Caco-2 (cell line): ENCODE data around the gene IQGAP2. TPM values are rescaled to one million over a fixed set of nuclear protein-coding genes. Genes with fewer than 3 reads are reported as not detected.

Source experiments
- BruUV-seq: library from RNA; stranded (reverse); fragments of 400-500 nt; replicated peaks from 2 replicates; lab custom pipeline; 2021; lab: Mats Ljungman, UMichigan
- CTCF ChIA-PET: fragments of 300-600 bp; sonication (Branson Sonifier 250); formaldehyde crosslinking; loops from one replicate; lab custom pipeline; 2022; ENCODE audit warnings: antibody characterized with exemption; lab: Charles Lee
- POLR2A ChIA-PET: fragments of 300-600 bp; sonication (Branson Sonifier 250); formaldehyde crosslinking; loops from one replicate; lab custom pipeline; 2022; ENCODE audit warnings: antibody characterized with exemption; lab: Charles Lee
- DNase-seq, 2 experiments: peaks; one replicate each; pipeline versions ENCODE4 v3.0.0 to v3.0.0-alpha.2; 2020 to 2022
- H3K27me3 ChIP-seq: replicated peaks from 2 replicates; pipeline ENCODE4 v1.6.0; 2011; ENCODE audit warnings: low read length; ENCODE audit not compliant: control insufficient read depth, insufficient read depth
- H3K36me3 ChIP-seq: 2 replicates; pipeline ENCODE4 v1.5.1; 2011; ENCODE audit warnings: low read length; ENCODE audit not compliant: control insufficient read depth, insufficient read depth
- H3K4me1 ChIP-seq: fragments of 250-450 bp; sonication (Bioruptor Pico); 2 replicates; pipeline ENCODE4 v1.5.1; 2020; ENCODE audit warnings: mild to moderate bottlenecking
- H3K4me3 ChIP-seq: 2 replicates; pipeline ENCODE4 v1.5.1; 2011; ENCODE audit warnings: low read depth, mild to moderate bottlenecking, control low read depth, low read length
- H3K9me3 ChIP-seq: fragments of 250-450 bp; sonication (Bioruptor Pico); 2 replicates; pipeline ENCODE4 v1.5.1; 2020; ENCODE audit warnings: mild to moderate bottlenecking, moderate library complexity
- H3K27ac Mint-ChIP-seq: one replicate; pipeline ENCODE4 v1.8.0; 2022; ENCODE audit warnings: mixed read lengths; ENCODE audit not compliant: unreplicated experiment
- H3K27me3 Mint-ChIP-seq: one replicate; pipeline ENCODE4 v1.8.0; 2022; ENCODE audit warnings: mixed read lengths; ENCODE audit not compliant: insufficient read depth, unreplicated experiment
- H3K36me3 Mint-ChIP-seq: one replicate; pipeline ENCODE4 v1.8.0; 2022; ENCODE audit warnings: mild to moderate bottlenecking, mixed read lengths; ENCODE audit not compliant: insufficient read depth, unreplicated experiment
- H3K4me1 Mint-ChIP-seq: one replicate; pipeline ENCODE4 v1.8.0; 2022; ENCODE audit warnings: low read depth, mixed read lengths; ENCODE audit not compliant: unreplicated experiment
- H3K4me3 Mint-ChIP-seq: one replicate; pipeline ENCODE4 v1.8.0; 2022; ENCODE audit warnings: mild to moderate bottlenecking, moderate library complexity, mixed read lengths; ENCODE audit not compliant: unreplicated experiment
- H3K9me3 Mint-ChIP-seq: one replicate; pipeline ENCODE4 v1.8.0; 2022; ENCODE audit warnings: mixed read lengths; ENCODE audit not compliant: unreplicated experiment
- CTCF ChIP-seq, 2 experiments: fragments of 200-600 bp in 1 of 2; IDR thresholded peaks; 1 replicate in 1 of 2; 2 replicates in 1 of 2; pipeline versions ENCODE4 v1.5.1 to v1.8.0; 2011 to 2022; ENCODE audit warnings: antibody characterized with exemption in 1 of 2, control low read depth in 1 of 2, inconsistent platforms in 1 of 2, low read depth in 1 of 2, low read length in 1 of 2, mild to moderate bottlenecking in 1 of 2, moderate library complexity in 1 of 2; ENCODE audit not compliant: insufficient read depth in 1 of 2, severe bottlenecking in 1 of 2, unreplicated experiment in 1 of 2
- intact Hi-C: fragments of 100-400 bp; cut with micrococcal nuclease; formaldehyde crosslinking; loops from one replicate; pipeline ENCODE4 v1.10.0; 2022; ENCODE audit not compliant: unreplicated experiment
- total RNA-seq: library from RNA; stranded (reverse); gene quantifications from 2 replicates; pipeline ENCODE4 v1.2.3, GENCODE V29; 2022

Gene IQGAP2
- total RNA-seq, 1 experiment from 2014 or later = 89.4 TPM

- BruUV-seq = no TSS peak
- intact Hi-C loops = loop anchor here (5.0 kb wide), 2 partner anchors 412 to 427 kb away; partner anchors contain the start of gene AGGF1
- DNase-seq = no peak
- no peaks in the 10 kb centered on the region for H3K9me3 Mint-ChIP-seq
- no peaks in the 10 kb centered on the region for H3K27me3 Mint-ChIP-seq
- TF ChIP-seq CTCF (IDR thresholded peaks at IDR 0.05; ENCODE audit: insufficient read depth in 1 of 2, low read depth in 1 of 2, low read length in 1 of 2, severe bottlenecking in 1 of 2, unreplicated experiment in 1 of 2) = no peak
- no peak overlapping the region for H3K4me3 Mint-ChIP-seq
- H3K36me3 ChIP-seq = no peaks in the 10 kb centered on the region
- H3K9me3 ChIP-seq = no peaks in the 10 kb centered on the region
- no peaks in the 10 kb centered on the region for H3K27me3 ChIP-seq
- H3K4me3 ChIP-seq = no peak overlapping the region
- POLR2A ChIA-PET = no interaction called here
- no peaks in the 10 kb centered on the region for H3K4me1 ChIP-seq
- no peak overlapping the region for H3K27ac Mint-ChIP-seq
- peaks cover 9% of the 10 kb centered on the region for H3K4me1 Mint-ChIP-seq
- peaks cover 65% of the 10 kb centered on the region for H3K36me3 Mint-ChIP-seq
- CTCF ChIA-PET = no interaction called here
Observed at GRCh38 chr5:76604838-76605237, 201.8 kb downstream of the IQGAP2 start.

GRCh38 chr5:76606701-76607100 is 203.6 kb downstream of the IQGAP2 start:
- DNase-seq = no peak
- Histone ChIP-seq H3K4me3 (no peak overlapping the region), H3K4me1 (no peaks in the 10 kb centered on the region), H3K27me3 (no peaks in the 10 kb centered on the region), H3K36me3 (no peaks in the 10 kb centered on the region; the same call in 1 of the 2 replicates), H3K9me3 (no peaks in the 10 kb centered on the region)
- no peaks in the 10 kb centered on the region for H3K9me3 Mint-ChIP-seq
- ChIA-PET POLR2A (no interaction called here), CTCF (interaction anchor here (1.3 kb wide), 1 partner anchor 168 kb away, joined by 4 read pairs; no protein-coding TSS in a partner anchor)
- H3K27ac Mint-ChIP-seq = no peak overlapping the region
- intact Hi-C loops = loop anchor here (5.0 kb wide), 1 partner anchor 426 kb away; the partner anchor contains the start of gene AGGF1
- no peak overlapping the region for H3K4me3 Mint-ChIP-seq
- H3K36me3 Mint-ChIP-seq = peaks cover 50% of the 10 kb centered on the region
- BruUV-seq = no TSS peak
- no peaks in the 10 kb centered on the region for H3K27me3 Mint-ChIP-seq
- no peak for TF ChIP-seq CTCF (IDR thresholded peaks at IDR 0.05; ENCODE audit: insufficient read depth in 1 of 2, low read depth in 1 of 2, low read length in 1 of 2, severe bottlenecking in 1 of 2, unreplicated experiment in 1 of 2)
- H3K4me1 Mint-ChIP-seq = peaks cover 9% of the 10 kb centered on the region

GRCh38 chr5:76607353-76607871 is 204.3 kb downstream of the IQGAP2 start:
- no peak overlapping the region for H3K27ac Mint-ChIP-seq
- POLR2A ChIA-PET = no interaction called here
- no TSS peak for BruUV-seq

More at GRCh38 chr5:76607353-76607871, 204.3 kb downstream of the IQGAP2 start:
- H3K36me3 ChIP-seq = no peaks in the 10 kb centered on the region; the same call in 1 of the 2 replicates
- H3K27me3 ChIP-seq = no peaks in the 10 kb centered on the region
- intact Hi-C loops = loop anchor here (5.0 kb wide), 1 partner anchor 425 kb away; the partner anchor contains the start of gene AGGF1
- no peak overlapping the region for H3K4me3 ChIP-seq
- Mint-ChIP-seq H3K27me3 (no peaks in the 10 kb centered on the region), H3K36me3 (peaks cover 45% of the 10 kb centered on the region), H3K9me3 (no peaks in the 10 kb centered on the region), H3K4me1 (peaks cover 9% of the 10 kb centered on the region), H3K4me3 (no peak overlapping the region)
- no peaks in the 10 kb centered on the region for H3K4me1 ChIP-seq
- DNase-seq = no peak
- CTCF ChIA-PET = no interaction called here
- no peaks in the 10 kb centered on the region for H3K9me3 ChIP-seq
- TF ChIP-seq CTCF (IDR thresholded peaks at IDR 0.05; ENCODE audit: insufficient read depth in 1 of 2, low read depth in 1 of 2, low read length in 1 of 2, severe bottlenecking in 1 of 2, unreplicated experiment in 1 of 2) = no peak
